Measurements from ENCODE around the gene EFNA3.

Gene EFNA3

GRCh38 chr1:155048449-155049334 is 29.9 kb upstream of the EFNA3 start:
- no peak for TF ChIP-seq CTCF (IDR thresholded peaks at IDR 0.05; ENCODE audit: low read depth, low read length, missing control alignments)
- DNase-seq (ENCODE audit: low read depth) = no peak
- no peak overlapping the region for H3K4me3 ChIP-seq (ENCODE audit: low read depth, low read length)
- in situ Hi-C loops (cut with HindIII; ENCODE audit: low sequenced_read_pairs) = no loop called here

- no peak for DNase-seq (ENCODE audit: low read depth)
- H3K4me3 ChIP-seq (ENCODE audit: low read depth, low read length) = peak overlapping the region; percentile 61
- TF ChIP-seq CTCF (IDR thresholded peaks at IDR 0.05; ENCODE audit: low read depth, low read length, missing control alignments) = no peak
- in situ Hi-C loops (cut with HindIII; ENCODE audit: low sequenced_read_pairs) = no loop called here
Measured at GRCh38 chr1:155049651-155050559, 28.7 kb upstream of the EFNA3 start.

GRCh38 chr1:155050560-155051341 is 27.9 kb upstream of the EFNA3 start, which contains the start of gene ADAM15:
ADAM15 (plus strand) TSS chr1:155051316; CDS start chr1:155051387, 71 bp downstream.
- peak; percentile 77 for TF ChIP-seq CTCF (IDR thresholded peaks at IDR 0.05; ENCODE audit: low read depth, low read length, missing control alignments)
- in situ Hi-C loops (cut with HindIII; ENCODE audit: low sequenced_read_pairs) = no loop called here
- DNase-seq (ENCODE audit: low read depth) = no peak

GRCh38 chr1:155051342-155051776 is 27.3 kb upstream of the EFNA3 start:
- H3K4me3 ChIP-seq (ENCODE audit: low read depth, low read length) = peak overlapping the region; percentile 61
- in situ Hi-C loops (cut with HindIII; ENCODE audit: low sequenced_read_pairs) = no loop called here
- TF ChIP-seq CTCF (IDR thresholded peaks at IDR 0.05; ENCODE audit: low read depth, low read length, missing control alignments) = no peak
- no peak for DNase-seq (ENCODE audit: low read depth)

More at GRCh38 chr1:155050560-155051341, 27.9 kb upstream of the EFNA3 start, which contains the start of gene ADAM15:
- peak within 1 kb of the TSS; percentile 61 for H3K4me3 ChIP-seq (ENCODE audit: low read depth, low read length)

GRCh38 chr1:155051777-155052398 is 26.7 kb upstream of the EFNA3 start:
- in situ Hi-C loops (cut with HindIII; ENCODE audit: low sequenced_read_pairs) = no loop called here
- no peak for DNase-seq (ENCODE audit: low read depth)
- peak overlapping the region; percentile 61 for H3K4me3 ChIP-seq (ENCODE audit: low read depth, low read length)
- no peak for TF ChIP-seq CTCF (IDR thresholded peaks at IDR 0.05; ENCODE audit: low read depth, low read length, missing control alignments)
